ENCODE data around the gene NUDCD3.

The NUDCD3 gene

DNA sequence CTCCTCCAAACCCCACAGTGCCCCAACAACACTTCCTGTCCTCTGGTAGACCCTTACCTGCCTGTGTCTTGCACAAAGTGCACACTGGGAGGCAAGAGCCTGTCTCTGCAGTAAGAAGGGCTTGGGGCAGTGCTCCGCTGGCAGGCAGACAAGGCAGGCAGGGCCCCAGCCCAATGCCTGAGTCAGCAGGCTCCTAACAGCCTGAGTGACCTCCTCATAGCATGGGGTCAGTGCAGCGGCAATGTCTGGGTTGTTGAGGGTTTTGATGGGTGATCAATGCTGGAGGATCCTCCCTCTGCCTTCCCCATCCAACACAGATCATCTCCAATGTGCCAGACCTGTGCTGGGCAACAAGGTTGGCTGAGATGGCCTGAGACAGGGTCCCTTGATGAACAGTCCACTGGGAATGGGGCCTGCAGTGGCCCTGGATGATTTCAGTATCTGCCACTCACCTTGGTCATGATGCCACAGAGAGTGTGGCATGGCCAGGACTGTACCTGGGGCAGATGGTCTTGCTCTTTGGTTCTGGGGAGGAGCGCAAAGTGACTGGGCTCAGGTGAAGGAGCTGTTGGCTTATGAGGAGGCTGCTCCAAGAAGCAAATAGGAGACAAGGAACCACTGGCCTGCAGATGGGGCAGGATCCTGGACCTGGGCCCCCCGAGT lies 109.5 kb downstream of the NUDCD3 start:
- no peak for DNase-seq

DNA sequence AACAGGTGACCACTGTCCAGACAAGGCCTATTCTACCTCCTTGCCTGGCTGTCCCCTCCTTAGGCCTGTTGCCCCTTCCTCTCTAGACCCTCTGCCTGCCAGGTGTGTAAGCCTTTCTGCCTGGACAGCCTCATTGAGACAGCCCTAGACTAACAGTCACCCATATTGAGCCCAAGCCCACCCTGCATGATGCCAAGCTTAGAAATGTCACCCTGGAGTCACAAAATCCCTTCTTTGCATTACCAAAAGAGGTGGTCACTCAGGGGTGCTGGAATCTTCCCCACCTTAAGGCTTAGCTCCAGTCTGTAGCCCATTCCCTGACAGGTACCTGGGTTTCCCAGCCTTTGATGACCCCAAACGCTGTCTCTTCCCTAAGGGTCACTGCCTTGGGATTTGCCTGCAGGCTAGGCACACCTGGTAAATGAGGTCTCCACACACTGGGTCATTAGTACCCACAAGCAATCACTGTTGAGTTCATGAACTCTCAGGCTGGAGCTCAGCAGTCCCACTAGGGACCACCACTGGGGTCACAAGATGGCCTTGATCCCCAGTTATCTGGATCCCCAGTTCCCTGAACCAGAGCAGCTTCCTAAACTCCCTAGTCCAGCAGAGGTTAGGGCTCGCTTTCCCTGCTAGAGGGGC lies 110.1 kb downstream of the NUDCD3 start:
- DNase-seq, result no peak

DNA sequence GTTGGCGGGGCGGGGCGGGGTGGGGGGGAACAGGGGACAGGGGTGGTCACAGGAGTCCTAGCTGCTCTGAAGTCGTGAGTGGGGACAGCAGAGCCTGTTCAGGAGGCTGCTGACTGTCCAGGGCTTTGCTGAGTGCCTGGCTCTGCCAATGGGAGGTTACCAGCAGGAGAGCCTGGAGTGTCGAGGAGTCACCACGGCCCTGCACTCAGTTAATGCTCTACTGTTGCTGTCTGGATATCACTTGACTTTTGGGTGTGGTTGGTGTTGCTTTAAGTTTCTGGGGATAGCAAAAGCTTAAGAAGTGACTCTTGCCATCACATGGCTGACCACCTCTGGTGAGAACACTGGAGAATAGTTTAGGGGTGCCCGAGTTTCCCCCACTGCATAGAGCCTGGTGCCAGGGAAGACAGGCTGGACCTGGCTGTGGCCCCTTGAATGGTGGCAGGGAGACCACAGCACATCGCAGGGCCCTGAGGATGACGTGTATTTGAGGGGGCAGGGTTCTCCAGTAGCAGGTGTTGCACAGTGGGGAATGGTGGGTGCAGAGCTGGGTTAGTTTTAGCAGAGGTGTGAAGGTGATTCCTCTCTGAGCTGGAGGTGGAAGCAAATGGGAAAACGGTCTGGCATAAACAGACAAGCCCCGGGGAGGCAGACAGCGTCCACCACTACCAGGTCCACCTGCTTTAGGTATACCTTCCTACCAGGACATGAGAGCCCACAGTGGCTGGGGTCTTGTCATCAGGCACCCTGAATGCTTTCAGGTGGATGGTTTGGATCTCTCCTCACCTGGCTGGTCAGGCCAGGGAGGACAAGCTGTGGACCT lies 110.9 kb downstream of the NUDCD3 start:
- DNase-seq, result no peak

DNA sequence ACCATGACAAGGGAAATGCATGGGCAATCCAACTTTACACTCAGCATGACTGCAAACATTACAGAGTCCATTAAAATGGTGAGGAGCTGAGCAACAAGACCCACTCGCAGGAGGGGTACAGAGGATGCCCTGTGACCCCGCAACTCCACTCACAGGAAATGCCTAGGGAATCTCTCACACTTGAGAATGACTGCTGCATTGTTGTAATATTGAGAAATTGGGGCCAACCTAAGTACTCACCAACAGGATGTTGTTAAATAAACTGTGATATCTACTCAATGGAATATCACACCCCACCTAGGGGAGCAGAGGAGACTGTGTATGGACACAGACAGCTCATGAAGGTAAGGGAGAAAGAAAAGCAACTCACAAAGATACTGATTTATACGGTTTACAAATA lies 111.7 kb downstream of the NUDCD3 start:
- no peak for DNase-seq

DNA sequence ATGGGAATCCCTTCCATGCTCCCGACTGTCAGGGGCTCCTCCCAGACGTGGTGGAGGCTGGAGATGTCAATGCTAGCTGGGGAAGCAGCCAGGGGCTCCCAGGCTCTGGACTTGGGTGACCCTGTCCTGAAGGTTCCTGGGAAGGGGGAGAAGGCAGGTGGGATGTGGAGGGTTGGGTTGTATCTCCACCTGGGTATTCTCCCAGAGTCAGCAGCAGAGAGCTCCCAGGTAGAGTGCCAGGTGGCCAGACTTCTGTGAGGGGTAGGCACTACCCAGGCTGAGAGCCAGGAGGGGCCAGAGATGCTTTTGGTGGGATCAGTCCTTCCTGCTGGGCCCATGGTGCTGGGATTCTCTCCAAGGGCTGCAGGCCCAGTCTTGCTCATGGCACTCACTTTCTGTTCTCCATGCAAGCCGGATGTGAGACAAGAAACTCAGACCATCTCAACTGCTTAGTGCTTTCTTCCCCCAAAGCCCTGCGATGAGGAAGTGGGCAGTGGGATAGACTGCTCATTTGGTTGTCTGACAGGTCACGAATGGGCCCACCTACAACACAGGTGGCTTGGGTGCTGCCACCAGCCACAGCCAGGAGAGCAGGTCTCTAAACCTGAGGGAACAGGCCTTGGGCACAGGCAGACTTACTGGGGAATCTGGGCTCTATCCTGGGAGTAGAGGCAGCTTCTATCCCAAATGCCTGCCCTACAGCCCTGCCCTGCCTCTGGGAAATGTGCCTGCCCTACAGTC lies 112.6 kb downstream of the NUDCD3 start:
- no peak for DNase-seq

DNA sequence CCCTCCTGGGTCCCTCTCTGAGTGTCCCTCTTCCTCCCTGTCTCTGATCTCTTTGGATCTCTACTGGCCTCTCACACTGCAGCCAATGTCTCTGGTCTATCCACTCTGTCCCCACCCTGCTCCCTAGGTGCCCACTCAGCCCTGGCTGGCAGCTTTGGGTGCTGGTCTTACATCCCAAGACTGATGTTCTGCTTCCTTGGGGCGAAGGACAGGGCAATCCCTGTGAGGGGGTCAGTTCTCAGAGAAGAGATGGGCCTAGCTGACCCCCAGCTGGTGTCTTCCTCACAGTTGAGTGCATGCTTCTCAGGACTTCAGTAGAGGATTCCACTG lies 113.4 kb downstream of the NUDCD3 start:
- DNase-seq, result no peak

DNA sequence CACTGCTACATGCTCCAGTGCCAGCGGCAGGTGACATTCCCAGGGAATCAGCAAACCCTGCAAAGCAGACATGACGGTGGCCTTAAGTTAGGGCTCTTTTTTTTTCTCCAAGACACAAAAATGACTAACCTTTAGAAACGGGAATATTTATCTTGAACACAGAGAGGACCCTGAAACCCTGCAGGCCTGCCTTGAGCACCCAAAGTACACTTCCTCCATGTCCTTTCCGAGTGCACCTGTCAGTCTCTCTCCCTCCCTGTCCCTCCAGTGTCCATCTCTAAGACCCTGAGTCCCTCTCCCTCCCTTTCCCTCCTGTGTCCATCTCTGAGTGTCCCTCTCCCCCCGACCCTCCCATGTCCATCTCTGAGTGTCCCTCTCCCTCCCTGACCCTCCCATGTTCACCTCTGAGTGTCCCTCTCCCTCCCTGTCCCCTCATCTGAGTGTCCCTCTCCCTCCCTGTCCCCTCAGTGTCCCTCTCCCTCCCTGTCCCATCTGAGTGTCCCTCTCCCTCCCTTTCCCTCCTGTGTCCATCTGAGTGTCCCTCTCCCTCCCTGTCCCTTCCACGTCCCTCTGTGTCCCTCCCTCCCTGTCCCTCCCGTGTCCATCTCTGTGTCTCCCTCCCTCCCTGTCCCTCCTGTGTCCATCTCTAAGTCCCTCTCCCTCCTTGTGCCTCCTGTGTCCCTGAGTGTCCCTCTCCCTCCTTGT lies 113.9 kb downstream of the NUDCD3 start:
- no peak for DNase-seq

DNA sequence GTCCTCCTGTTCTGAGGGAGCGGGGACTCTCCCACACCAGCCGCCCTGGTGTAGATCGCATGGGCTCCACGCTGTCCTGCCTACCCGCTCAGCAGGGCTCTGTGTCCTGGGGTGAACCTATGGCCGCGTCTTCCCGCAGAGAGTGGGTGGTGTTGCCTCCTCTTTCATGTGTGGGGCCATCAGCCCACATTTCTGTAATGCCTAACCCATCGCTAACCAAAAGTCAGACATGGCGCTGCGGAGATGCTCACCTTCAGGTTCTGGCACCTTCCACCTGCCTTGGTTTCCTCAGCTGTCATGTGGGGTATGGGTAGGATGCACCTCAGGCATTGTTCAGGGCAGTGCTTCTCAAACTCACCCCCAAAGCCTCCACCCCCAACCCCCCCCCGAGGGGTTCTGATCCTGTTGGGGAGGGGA lies 114.5 kb downstream of the NUDCD3 start:
- DNase-seq, result no peak

DNA sequence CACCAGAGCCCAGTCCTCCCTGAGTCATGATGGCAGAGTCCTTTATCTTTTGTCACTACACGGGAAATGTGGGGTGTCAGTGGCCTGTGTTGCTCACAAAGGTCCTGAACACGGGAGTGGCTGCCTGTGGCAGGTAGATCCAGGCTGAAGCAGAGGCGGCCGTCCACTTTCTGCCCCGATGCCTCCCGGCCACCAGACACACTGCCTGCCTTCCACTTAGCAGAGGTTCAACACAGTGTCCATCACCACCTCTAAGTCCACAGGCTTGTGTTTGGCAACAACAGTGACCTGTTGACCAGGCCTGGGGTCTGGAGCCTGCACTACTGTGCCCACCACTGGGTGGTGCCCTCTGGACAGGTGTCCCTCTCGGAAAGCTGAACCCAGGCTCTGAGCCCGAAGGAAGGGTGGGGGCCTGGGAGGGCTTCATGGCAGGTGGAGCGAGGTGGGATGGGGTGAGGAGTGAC lies 115.2 kb downstream of the NUDCD3 start:
- DNase-seq, result no peak

DNA sequence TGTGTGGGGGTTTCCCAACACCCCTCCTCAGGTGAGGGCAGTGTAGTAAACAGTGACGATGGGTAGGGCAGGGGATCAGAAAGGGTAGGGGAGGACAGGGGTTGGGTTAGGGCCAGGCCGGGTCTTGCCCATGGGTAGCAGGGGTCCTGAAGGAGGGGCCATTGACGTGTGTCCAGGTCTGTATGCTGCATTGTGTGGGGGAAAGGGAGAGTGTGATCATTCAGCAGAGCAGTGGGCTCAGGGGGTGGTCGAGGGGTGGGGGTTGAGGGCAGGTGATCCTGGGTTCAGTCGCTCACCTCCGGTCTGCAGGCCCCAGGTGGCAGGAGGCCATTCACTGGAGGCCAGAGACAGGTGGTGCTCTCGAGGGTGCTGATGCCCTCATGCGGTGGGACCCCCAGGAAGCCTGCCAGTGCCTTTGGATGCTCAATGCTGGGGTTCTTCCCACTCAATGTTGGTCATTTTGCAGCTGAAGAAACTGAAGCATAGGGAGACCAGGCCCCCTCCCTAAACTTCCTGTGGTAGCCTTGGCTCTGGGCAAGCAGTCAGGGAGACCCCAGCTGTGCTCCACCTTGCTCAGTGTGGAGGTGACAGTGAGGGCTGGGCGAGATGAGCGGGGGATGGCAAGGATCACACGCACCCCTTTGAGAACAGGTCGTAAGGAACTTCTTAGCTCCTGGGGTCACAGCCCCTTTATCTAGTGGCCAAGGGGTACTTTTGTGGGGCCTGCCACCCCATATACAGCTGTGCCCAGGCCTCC lies 116.3 kb downstream of the NUDCD3 start:
- DNase-seq, result no peak

DNA sequence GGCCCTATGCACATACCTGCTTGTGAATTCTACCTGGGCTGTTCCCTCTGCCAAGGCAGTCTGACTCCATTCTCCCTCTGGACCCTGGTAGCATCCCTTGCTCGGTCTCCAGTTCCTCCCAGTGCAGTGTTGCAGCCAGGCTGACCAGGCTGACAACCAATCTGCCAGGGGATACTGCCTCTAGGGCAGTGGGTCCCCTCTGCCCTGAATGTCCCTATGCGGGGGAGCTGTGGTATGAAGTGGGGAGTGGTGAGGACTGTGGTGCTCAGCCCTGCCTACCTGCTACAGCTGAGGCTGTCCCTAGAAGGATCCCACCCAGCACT lies 117.1 kb downstream of the NUDCD3 start:
- DNase-seq, result no peak

DNA sequence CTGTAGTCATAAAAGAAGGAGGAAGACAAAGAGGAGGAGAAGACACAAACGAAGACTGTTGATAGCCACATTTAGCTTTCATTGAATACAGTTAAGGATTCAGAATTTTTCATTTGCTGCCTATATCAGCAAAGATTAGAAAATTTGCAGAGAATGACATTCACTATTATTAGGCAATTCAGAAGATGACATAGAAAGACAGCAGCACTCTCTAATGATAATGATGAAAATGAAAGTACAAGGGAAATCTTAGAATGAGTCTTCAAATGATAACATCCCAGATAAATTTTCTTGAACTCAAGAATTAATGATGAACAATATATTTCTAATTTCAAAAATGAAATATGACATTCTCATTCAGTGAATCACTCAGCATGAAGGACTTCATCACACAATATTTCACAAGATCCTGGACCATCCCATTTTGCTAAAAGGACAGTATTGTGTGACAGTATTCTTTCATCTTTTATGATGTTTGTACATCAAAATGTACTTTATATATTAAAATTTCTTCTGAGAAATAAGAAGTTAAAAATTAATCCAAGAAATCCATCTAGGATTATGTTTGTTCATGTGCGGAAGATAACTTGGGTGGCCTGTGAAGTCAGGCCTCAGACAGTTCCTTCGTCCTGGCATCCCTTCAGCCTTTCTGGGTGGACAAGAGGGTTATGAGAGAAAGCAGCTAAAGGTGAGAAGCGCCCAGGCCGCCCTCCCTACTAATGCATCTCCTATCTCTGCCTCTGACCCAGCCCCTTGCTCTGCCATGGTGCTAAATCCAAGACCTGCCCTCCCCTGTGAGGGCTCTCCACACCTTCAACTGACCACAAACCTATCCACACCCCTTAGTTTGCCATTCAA lies 117.7 kb downstream of the NUDCD3 start:
- no peak for DNase-seq

DNA sequence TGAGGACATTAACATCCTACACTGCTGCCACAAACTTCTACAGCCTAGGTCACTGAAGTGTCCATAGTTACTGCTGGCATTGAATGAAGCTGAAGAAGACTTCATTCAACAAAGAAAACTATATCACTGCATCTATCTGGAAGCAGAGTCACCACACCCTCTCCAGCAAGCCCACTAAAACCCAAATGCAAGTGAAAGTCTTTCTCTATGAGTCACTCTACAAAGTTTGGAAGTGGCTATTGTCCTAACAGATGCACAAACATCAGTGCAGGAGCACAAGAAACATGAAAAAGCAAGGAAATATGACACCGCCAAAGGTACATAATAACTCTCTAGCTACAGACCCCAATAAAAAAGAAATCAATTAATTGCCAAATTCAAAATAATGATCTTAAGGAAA lies 121.6 kb downstream of the NUDCD3 start:
- no peak for DNase-seq

DNA sequence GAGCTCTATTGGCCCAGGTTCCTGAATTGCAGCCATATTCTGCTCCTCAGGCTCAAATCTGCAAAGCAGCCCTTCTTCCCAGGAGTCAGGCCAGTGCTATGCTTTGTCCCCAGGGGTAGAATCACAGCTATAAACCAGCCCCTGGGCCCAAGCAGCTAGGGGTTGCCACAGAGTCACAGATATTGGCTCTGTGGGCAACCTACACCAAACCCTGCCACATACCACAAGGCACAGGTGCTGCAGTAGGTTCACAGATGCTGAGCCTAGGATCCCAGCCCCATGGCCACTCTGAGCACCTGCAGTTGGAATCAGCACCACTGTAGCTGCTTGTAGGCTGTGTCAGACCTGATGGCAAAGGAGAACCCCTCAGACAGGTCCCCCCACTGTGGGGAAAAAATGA lies 122.0 kb downstream of the NUDCD3 start:
- no peak for DNase-seq

DNA sequence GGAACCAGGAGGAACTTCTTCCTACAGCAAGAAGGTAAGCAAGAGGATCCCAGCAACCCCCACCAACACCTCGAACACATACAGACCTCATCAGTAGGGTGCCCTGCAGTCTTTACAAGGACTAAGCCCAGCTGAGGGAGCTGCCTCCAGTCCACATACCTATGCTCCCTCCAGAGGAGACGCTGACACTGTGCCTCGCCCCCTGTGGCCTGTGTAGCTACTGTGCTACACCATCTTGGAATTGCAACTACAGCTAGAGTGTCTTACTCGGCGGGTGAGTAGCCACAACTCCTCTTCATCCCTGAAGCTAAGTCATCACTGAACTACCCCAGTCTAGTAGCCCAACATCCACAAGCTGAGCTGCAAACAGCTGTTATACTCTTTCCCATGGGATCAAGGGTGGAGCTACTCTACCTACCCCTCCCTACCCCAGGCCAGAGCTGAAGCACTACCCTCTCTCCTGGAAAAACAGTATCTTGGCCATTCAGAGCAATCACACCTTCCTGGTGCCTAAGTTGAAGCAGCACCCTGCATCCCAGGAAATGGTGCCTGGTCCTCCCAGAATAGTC lies 122.9 kb downstream of the NUDCD3 start:
- DNase-seq, result no peak

DNA sequence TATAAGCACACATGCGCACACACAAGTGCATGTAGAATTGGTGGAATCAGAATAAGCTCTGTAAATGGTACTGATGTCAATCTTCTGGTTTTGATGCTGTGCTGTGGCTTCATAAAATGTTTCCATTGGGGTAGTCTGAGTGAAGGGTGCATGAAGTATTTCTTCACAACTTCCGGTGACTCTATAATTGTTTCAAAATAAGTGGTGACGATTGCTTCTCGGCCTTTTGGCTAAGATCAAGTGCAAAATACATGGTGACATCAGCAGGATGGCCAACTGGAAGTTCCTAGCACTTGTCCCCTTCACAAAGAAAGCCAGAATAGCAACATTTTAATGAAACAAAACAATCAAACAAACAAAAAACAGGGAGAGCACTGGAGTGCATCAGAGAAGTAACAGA lies 123.5 kb downstream of the NUDCD3 start:
- no peak for DNase-seq

DNA sequence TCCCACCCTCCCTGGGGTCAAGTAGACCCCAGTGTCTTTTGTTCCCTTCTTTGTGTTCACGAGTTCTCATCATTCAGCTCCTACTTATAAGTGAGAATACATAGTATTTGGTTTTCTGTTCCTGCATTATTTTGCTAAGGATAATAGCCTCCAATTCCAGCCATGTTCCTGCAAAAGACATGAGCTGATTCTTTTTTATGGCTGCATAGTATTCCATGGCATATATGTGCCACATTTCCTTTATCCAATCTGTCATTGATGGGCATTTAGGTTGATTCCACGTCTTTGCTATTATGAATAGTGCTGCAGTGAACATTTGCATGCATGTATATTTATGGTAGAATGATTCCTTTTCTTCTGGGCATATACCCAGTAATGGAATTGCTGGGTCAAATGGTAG lies 136.8 kb downstream of the NUDCD3 start:
- no peak for DNase-seq

DNA sequence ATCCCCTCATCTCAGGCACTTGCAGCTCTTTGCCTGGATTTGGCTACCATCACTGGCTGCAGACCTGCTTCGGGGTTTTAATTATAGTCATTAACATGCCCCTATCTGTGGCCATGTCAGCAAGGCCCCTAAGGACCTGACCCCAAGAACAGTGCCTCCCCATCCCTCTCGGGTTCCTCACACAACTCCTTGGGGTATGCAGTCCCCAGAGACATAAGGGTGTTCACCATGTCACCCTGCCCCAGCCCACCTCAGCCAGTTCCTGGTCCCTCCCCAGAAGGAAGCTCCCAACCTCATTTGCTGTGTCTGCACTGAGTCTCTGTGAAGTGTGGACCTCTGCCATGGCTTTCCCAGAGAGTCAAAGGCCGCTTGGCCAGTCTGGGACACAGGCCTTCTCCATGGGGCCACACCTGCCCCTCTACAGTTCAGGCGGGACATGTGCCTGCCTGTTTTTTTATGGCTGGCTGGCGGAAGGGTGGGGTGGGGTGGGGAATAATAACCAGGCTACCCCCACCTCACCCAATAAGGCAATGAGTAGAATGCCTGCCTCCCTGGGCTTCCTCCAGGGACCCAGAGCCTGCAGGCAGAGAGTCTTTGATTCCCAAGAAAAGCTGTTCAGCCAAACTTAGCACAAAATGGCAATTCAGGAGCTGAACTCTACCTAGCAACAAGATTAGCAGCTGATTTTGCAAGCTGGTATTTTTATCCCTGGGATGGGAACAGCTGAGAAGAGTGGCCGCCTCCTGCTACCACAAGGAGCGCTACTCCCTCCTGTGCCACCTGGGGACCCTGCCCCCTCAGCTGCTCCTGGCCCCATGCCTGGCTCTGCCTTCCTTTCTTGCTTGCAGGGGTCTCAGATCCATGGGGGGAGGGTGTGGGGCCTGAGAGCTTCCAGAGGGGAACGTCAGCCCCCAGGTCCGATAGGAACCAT lies 141.3 kb downstream of the NUDCD3 start:
- DNase-seq, result no peak

DNA sequence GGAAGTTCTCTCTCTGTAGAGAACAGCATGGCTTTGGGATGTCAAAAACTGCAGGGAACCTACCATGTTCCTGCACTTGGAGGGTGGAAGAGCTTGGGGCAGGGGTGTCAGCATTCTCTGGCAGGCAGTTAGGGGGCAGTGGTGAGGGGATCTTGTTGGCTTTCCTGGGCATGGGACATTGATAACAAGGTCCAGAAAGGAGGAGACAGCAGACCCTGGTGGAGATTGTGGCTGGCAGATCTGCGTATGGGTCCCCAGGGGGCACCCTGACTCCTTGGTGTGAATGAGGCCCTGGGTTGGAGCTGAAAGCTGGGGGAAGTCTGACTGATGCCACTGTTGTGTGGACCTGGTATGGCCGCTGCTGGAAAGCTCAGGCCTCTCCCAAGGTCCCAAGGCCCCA lies 142.2 kb downstream of the NUDCD3 start:
- DNase-seq, result peak in 1 of 2 donors; percentile 4

All from CD4-positive, alpha-beta T cell treated with Interferon alpha-2 for 1 hour (primary cell).